Measurements from ENCODE around the gene DUSP7.

- TF ChIP-seq CTCF (IDR thresholded peaks at IDR 0.05 in 2 of 3, conservative IDR thresholded peaks at IDR 0.05 in 1 of 3; ENCODE audit: borderline replicate concordance in 1 of 3, insufficient read depth in 1 of 3, low read depth in 2 of 3, low read length in 2 of 3) = no peak
- no peak for TF ChIP-seq EZH2 (IDR thresholded peaks at IDR 0.05)
- TF ChIP-seq SIN3A (IDR thresholded peaks at IDR 0.05; ENCODE audit: low read depth) = no peak
- TF ChIP-seq POLR2A (IDR thresholded peaks at IDR 0.05; ENCODE audit: borderline replicate concordance, extremely low read depth, insufficient read depth, insufficient read length) = no peak
- no peak for TF ChIP-seq EZH2phosphoT487 (IDR thresholded peaks at IDR 0.05; ENCODE audit: borderline replicate concordance)
- no peak for TF ChIP-seq SP1 (IDR thresholded peaks at IDR 0.05; ENCODE audit: low read depth)
Measured at GRCh38 chr3:52006017-52006819, 50.2 kb downstream of the DUSP7 start.

Data from HCT116 (cell line).